Neural cell (in vitro differentiated cells): Measurements from ENCODE around the gene RPSA. TPM values are rescaled to one million over a fixed set of nuclear protein-coding genes. Genes with fewer than 3 reads are reported as not detected.

Experiments
- H2AFZ ChIP-seq: fragments of 200-600, 300-800 bp; sonication (generic), shearing (Covaris generic); 2 replicates; pipeline ENCODE4 v1.6.0; 2014; ENCODE audit warnings: low read depth, mild to moderate bottlenecking, antibody characterized with exemption, low read length, moderate library complexity
- H3F3A ChIP-seq: fragments of 200-600 bp; shearing (Covaris generic); 2 replicates; pipeline ENCODE4 v1.6.1; 2016; ENCODE audit warnings: mild to moderate bottlenecking, moderate library complexity, mixed read lengths, antibody characterized with exemption, low read length; ENCODE audit not compliant: insufficient read depth, poor library complexity, severe bottlenecking
- H3K27ac ChIP-seq: fragments of 200-600, 300-800 bp; sonication (generic), shearing (Covaris generic); 2 replicates; pipeline ENCODE4 v1.5.1; 2014; ENCODE audit warnings: mild to moderate bottlenecking, low read length, moderate library complexity
- H3K27me3 ChIP-seq: fragments of 300-800, 200-600 bp; sonication (generic), shearing (Covaris generic); 2 replicates; pipeline ENCODE4 v1.6.0; 2014; ENCODE audit warnings: mild to moderate bottlenecking, low read depth, low read length, moderate library complexity; ENCODE audit not compliant: insufficient read depth
- H3K36me3 ChIP-seq: fragments of 300-800, 200-600 bp; sonication (generic), shearing (Covaris generic); 2 replicates; pipeline ENCODE4 v1.5.1; 2014; ENCODE audit warnings: mild to moderate bottlenecking, antibody characterized with exemption, low read length, moderate library complexity; ENCODE audit not compliant: insufficient read depth
- H3K4me2 ChIP-seq: fragments of 300-800, 200-600 bp; sonication (generic), shearing (Covaris generic); 2 replicates; pipeline ENCODE4 v1.6.0; 2014; ENCODE audit warnings: mild to moderate bottlenecking, low read length
- H3K4me3 ChIP-seq: fragments of 300-800, 200-600 bp; sonication (generic), shearing (Covaris generic); 2 replicates; pipeline ENCODE4 v1.5.1; 2014; ENCODE audit warnings: mild to moderate bottlenecking, low read length, moderate library complexity
- H3K79me2 ChIP-seq: fragments of 200-600 bp; shearing (Covaris generic); replicated peaks from 2 replicates; pipeline ENCODE4 v1.6.0; 2014; ENCODE audit warnings: mild to moderate bottlenecking, low read length, moderate library complexity; ENCODE audit not compliant: insufficient read depth
- H3K9ac ChIP-seq: fragments of 300-800, 200-600 bp; sonication (generic), shearing (Covaris generic); 2 replicates; pipeline ENCODE4 v1.6.1; 2016; ENCODE audit warnings: mild to moderate bottlenecking, low read length, mixed read lengths
- H3K9me2 ChIP-seq: fragments of 200-600 bp; shearing (Covaris generic); 2 replicates; pipeline ENCODE4 v1.6.1; 2016; ENCODE audit warnings: mild to moderate bottlenecking, low read length, mixed read lengths; ENCODE audit not compliant: insufficient read depth
- H3K9me3 ChIP-seq: fragments of 200-600, 300-800 bp; sonication (generic), shearing (Covaris generic); 2 replicates; pipeline ENCODE4 v1.6.1; 2016; ENCODE audit warnings: mild to moderate bottlenecking, mixed run types, low read length, moderate library complexity, mixed read lengths
- H4K20me1 ChIP-seq: fragments of 200-600 bp; shearing (Covaris generic); 2 replicates; pipeline ENCODE4 v1.6.1; 2016; ENCODE audit warnings: mild to moderate bottlenecking, mixed run types; ENCODE audit not compliant: insufficient read depth
- EP300 ChIP-seq: fragments of 450-650 bp; conservative IDR thresholded peaks from 2 replicates; pipeline ENCODE4 v1.6.1; 2014; ENCODE audit warnings: antibody characterized with exemption, mild to moderate bottlenecking, moderate library complexity; ENCODE audit not compliant: poor library complexity, severe bottlenecking
- EZH2 ChIP-seq: fragments of 200-600, 300-800 bp; shearing (Covaris generic), sonication (generic); IDR thresholded peaks from 2 replicates; pipeline ENCODE4 v1.6.1; 2014; ENCODE audit warnings: antibody characterized with exemption, low read length, borderline replicate concordance, mild to moderate bottlenecking; ENCODE audit not compliant: insufficient read depth, poor library complexity, severe bottlenecking
- MXI1 ChIP-seq: fragments of 450-650 bp; conservative IDR thresholded peaks from 2 replicates; pipeline ENCODE4 v1.6.1; 2014; ENCODE audit warnings: antibody characterized with exemption, mild to moderate bottlenecking; ENCODE audit not compliant: poor library complexity, severe bottlenecking
- POLR2AphosphoS5 ChIP-seq: IDR thresholded peaks from 2 replicates; pipeline ENCODE4 v1.6.1; 2012
- RAD21 ChIP-seq: fragments of 450-650 bp; conservative IDR thresholded peaks from 2 replicates; pipeline ENCODE4 v1.6.1; 2014; ENCODE audit warnings: antibody characterized with exemption, mild to moderate bottlenecking, moderate library complexity
- SMC3 ChIP-seq: fragments of 450-650 bp; conservative IDR thresholded peaks from 2 replicates; pipeline ENCODE4 v1.6.1; 2014; ENCODE audit warnings: antibody characterized with exemption, mild to moderate bottlenecking, moderate library complexity; ENCODE audit not compliant: poor library complexity
- TAF1 ChIP-seq: IDR thresholded peaks from 2 replicates; pipeline ENCODE4 v1.6.1; 2012; ENCODE audit warnings: low read depth
- polyA plus RNA-seq: library from polyadenylated mRNA; depleted of rRNA; stranded (reverse); fragments of >200 nt; gene quantifications from 2 replicates; pipeline ENCODE4 v1.2.3, GENCODE V29; 2014
- TF ChIP-seq, protein P1 (sequence below): IDR thresholded peaks from 2 replicates; pipeline ENCODE4 v1.6.1; 2012; ENCODE audit warnings: borderline replicate concordance
- TF ChIP-seq, protein P2 (sequence below): fragments of 450-650 bp; IDR thresholded peaks from 2 replicates; pipeline ENCODE4 v1.5.1; 2014; ENCODE audit warnings: antibody characterized with exemption, mild to moderate bottlenecking, moderate library complexity; ENCODE audit not compliant: poor library complexity, severe bottlenecking

Gene RPSA
- polyA plus RNA-seq, 1 donor from 2014 or later = 1,629 TPM

DNA sequence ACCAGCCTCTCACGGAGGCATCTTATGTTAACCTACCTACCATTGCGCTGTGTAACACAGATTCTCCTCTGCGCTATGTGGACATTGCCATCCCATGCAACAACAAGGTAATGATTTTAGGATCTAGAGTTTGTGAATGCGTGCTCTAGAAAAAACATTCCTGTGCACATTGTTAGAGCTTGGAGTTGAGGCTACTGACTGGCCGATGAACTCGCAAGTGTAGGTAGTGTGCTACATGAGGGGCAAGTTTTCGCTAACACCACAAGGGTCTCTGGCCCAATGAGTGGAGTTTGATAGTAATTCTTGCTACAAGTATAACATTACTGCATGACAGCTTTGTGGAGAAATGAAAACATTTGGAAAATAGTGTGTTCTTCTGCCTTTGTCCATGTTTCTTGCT lies 4.4 kb downstream of the RPSA start:
- no peaks in the 10 kb centered on the region for H4K20me1 ChIP-seq
- no peaks in the 10 kb centered on the region for H3K9me3 ChIP-seq
- no peak overlapping the region for H3K4me3 ChIP-seq
- H3K36me3 ChIP-seq = peaks cover 6% of the 10 kb centered on the region
- H3K79me2 ChIP-seq = peaks cover 23% of the 10 kb centered on the region
- H3K4me2 ChIP-seq = no peak overlapping the region
- no peak for TF ChIP-seq EZH2
- no peak for TF ChIP-seq RAD21
- TF ChIP-seq, protein P1, sequence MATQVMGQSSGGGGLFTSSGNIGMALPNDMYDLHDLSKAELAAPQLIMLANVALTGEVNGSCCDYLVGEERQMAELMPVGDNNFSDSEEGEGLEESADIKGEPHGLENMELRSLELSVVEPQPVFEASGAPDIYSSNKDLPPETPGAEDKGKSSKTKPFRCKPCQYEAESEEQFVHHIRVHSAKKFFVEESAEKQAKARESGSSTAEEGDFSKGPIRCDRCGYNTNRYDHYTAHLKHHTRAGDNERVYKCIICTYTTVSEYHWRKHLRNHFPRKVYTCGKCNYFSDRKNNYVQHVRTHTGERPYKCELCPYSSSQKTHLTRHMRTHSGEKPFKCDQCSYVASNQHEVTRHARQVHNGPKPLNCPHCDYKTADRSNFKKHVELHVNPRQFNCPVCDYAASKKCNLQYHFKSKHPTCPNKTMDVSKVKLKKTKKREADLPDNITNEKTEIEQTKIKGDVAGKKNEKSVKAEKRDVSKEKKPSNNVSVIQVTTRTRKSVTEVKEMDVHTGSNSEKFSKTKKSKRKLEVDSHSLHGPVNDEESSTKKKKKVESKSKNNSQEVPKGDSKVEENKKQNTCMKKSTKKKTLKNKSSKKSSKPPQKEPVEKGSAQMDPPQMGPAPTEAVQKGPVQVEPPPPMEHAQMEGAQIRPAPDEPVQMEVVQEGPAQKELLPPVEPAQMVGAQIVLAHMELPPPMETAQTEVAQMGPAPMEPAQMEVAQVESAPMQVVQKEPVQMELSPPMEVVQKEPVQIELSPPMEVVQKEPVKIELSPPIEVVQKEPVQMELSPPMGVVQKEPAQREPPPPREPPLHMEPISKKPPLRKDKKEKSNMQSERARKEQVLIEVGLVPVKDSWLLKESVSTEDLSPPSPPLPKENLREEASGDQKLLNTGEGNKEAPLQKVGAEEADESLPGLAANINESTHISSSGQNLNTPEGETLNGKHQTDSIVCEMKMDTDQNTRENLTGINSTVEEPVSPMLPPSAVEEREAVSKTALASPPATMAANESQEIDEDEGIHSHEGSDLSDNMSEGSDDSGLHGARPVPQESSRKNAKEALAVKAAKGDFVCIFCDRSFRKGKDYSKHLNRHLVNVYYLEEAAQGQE = no peak
- TF ChIP-seq EP300 = no peak
- no peak for TF ChIP-seq POLR2AphosphoS5
- TF ChIP-seq, protein P2, sequence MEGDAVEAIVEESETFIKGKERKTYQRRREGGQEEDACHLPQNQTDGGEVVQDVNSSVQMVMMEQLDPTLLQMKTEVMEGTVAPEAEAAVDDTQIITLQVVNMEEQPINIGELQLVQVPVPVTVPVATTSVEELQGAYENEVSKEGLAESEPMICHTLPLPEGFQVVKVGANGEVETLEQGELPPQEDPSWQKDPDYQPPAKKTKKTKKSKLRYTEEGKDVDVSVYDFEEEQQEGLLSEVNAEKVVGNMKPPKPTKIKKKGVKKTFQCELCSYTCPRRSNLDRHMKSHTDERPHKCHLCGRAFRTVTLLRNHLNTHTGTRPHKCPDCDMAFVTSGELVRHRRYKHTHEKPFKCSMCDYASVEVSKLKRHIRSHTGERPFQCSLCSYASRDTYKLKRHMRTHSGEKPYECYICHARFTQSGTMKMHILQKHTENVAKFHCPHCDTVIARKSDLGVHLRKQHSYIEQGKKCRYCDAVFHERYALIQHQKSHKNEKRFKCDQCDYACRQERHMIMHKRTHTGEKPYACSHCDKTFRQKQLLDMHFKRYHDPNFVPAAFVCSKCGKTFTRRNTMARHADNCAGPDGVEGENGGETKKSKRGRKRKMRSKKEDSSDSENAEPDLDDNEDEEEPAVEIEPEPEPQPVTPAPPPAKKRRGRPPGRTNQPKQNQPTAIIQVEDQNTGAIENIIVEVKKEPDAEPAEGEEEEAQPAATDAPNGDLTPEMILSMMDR = no peak
- no peak for TF ChIP-seq SMC3
- no peak overlapping the region for H3K9ac ChIP-seq
- no peaks in the 10 kb centered on the region for H3F3A ChIP-seq
- no peaks in the 10 kb centered on the region for H3K9me2 ChIP-seq
- no peaks in the 10 kb centered on the region for H3K27me3 ChIP-seq
- no peak overlapping the region for H3K27ac ChIP-seq
- H2AFZ ChIP-seq = no peak overlapping the region

DNA sequence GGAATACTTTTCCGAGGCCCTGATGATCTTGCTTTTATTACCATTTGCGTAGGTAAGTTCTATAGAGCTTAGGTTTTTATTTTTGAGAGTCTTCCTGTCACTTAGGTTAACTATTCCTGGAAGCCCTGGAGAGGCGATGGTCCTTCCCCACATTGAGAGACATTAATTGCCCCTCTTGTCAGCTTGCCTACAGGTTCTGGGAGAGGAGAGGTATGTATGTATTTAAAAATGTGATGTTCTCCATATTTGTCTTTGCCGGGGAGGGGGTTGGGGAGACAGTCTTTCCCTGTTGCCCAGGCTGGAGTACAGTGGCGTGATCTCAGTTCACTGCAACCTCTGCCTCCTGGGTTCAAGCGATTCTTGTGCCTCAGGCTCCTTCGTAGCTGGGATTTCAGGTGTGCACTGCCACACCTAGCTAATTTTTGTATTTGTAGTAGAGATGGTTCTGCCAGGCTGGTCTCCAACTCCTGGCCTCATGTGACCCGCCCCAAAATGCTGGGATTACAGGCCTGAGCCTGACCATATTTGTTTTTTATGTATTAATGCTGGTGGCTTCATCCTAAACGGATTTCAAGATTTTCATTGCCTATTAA lies 6.2 kb downstream of the RPSA start:
- Histone ChIP-seq H3K9me3 (no peaks in the 10 kb centered on the region), H3K36me3 (peaks cover 6% of the 10 kb centered on the region), H3F3A (no peaks in the 10 kb centered on the region), H3K4me3 (no peak overlapping the region), H3K9ac (no peak overlapping the region), H4K20me1 (no peaks in the 10 kb centered on the region), H3K27ac (no peak overlapping the region), H3K9me2 (no peaks in the 10 kb centered on the region), H3K79me2 (peaks cover 13% of the 10 kb centered on the region), H3K4me2 (no peak overlapping the region), H3K27me3 (no peaks in the 10 kb centered on the region), H2AFZ (no peak overlapping the region)
- TF ChIP-seq MXI1 = no peak
- TF ChIP-seq EZH2 = no peak
- no peak for TF ChIP-seq EP300
- TF ChIP-seq, protein P1 = no peak
- no peak for TF ChIP-seq SMC3
- no peak for TF ChIP-seq RAD21
- TF ChIP-seq POLR2AphosphoS5 = no peak
- TF ChIP-seq, protein P2 = no peak
- no peak for TF ChIP-seq TAF1
